ENCODE data around the gene CRYBG1.

DNA sequence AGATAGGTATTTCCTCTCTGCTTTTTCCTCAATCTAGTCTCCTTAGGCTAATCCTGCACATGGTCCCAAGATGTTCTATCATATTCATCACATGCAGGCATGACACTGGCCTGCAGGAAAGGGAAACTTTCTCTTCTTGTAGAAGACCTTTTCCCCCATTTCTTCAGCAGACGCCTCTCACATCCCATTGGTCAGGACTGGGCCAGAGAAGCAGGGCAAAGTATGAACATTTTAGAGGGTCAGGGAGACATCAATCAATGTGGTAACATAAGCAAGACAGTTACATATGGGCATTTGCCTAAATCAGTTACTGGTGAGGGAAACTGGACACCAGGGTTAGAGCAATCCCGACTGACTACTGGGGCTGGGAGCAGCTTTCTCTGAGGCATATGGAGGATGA lies 90.1 kb downstream of the CRYBG1 start:
- TF ChIP-seq, protein P1, sequence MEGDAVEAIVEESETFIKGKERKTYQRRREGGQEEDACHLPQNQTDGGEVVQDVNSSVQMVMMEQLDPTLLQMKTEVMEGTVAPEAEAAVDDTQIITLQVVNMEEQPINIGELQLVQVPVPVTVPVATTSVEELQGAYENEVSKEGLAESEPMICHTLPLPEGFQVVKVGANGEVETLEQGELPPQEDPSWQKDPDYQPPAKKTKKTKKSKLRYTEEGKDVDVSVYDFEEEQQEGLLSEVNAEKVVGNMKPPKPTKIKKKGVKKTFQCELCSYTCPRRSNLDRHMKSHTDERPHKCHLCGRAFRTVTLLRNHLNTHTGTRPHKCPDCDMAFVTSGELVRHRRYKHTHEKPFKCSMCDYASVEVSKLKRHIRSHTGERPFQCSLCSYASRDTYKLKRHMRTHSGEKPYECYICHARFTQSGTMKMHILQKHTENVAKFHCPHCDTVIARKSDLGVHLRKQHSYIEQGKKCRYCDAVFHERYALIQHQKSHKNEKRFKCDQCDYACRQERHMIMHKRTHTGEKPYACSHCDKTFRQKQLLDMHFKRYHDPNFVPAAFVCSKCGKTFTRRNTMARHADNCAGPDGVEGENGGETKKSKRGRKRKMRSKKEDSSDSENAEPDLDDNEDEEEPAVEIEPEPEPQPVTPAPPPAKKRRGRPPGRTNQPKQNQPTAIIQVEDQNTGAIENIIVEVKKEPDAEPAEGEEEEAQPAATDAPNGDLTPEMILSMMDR (conservative IDR thresholded peaks at IDR 0.05; ENCODE audit: low read depth, low read length) = no peak
- TF ChIP-seq EZH2 (IDR thresholded peaks at IDR 0.05; ENCODE audit: low read length, unreplicated experiment) = no peak

Measured in PC-3 (cell line).